A549 treated with GW870086 at 1 μM for 4 hours (cell line): Measurements from ENCODE around the gene SMG6. TPM values are rescaled to one million over a fixed set of nuclear protein-coding genes. Genes with fewer than 3 reads are reported as not detected.

Experiments
- total RNA-seq: library from RNA; stranded (reverse); fragments of 200-300 nt; extraction: Qiagen RNA extraction; gene quantifications from 5 replicates; pipeline ENCODE4 v1.2.3, GENCODE V29; 2022; ENCODE audit warnings: low read depth

Gene SMG6
- total RNA-seq: 20.5 to 23.9 TPM (median 22.2 TPM) in 5 replicates

DNA sequence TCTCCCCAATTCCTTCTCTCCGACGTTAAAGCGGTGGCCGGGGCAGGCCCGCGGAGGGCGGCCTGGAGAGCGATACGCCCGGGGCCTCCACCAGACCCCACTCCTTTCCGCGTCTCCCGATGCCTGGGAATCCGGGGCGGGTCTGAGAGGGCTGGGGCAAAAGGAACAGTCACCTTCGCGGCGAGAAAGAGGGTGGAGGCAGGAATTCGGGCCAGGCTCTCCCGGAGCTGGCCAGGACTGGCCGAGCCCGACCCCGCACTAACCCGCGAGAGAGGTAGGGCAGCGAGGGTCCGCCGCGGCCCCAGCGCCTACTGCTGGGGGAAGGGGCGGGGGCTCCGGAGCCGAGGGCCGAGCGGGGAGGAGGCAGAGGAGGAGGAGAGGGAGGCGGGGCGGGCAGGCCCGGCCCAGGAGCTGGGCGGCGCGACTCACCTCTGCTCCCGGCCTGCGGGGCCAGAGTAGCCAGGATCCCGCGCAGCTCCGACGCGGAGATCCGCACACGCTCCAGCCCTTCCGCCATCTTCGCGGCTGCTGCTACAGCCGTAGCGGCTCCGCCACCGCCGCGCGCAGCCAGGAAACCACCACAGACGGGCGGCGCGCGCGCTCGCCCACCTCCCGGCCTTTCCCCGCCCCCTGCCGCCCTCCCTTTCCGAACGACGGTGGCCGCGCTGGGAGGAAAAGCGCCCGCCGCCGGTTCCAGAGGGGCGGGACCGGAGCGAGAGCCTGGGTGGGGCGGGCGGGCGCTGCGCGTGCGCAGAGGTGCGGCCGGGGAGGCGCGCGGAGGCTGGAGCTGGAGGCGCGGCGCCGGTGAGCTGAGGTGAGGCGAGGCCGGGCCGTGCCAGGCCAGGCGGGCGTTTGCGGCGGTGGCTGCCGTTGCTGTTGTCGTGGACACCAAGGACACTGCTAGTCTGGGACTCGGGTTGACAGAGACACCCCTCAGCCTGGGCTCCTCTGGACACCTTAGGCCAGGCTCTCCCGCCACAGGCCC lies at the start of gene SMG6, which contains the start of gene SRR:
SMG6 (minus strand) TSS at position 582 of the 985 bp plus-strand sequence; CDS start at position 517, 65 bp downstream.
SRR (plus strand) TSS at position 747 of the 985 bp plus-strand sequence. CDS start 11,611 bp downstream, outside the sequence.

DNA sequence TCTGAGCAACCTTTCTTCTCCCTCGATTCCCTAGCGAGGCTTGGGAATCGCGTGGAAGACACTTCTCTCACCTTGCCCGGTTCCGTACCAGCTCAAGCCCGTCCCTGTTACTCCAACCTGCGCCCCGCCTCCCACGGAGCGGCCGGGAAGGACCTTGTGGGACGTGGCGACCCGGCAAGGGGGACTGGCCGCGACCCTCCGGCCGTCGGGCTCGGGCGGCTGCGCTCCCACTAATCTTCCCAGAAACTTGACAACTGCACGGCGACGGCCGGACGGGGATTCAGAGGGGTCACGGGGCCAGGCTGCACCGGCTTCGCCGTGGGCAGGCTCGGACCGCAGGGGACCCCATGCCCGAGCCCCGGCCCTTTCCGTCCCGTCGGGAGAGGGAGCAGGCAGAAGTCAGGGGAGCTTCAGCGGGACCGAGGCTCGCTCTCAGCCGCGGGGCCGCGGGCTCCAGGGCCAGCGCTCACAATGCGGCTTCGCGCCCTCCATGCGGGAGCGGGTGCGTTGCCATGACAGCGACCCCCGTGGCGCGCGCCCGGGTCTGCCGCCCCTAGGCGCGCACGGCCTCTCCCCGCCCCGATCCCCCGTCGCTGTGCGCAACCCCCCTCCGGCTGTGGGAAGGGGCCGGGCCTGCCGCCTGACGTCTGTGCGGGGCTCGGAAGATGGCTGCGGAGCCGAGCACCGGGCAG lies 33.4 kb upstream of the SMG6 start, which contains the start of gene SGSM2:
SGSM2 (plus strand) TSS at position 650 of the 692 bp plus-strand sequence. CDS start 188 bp downstream, outside the sequence.

DNA sequence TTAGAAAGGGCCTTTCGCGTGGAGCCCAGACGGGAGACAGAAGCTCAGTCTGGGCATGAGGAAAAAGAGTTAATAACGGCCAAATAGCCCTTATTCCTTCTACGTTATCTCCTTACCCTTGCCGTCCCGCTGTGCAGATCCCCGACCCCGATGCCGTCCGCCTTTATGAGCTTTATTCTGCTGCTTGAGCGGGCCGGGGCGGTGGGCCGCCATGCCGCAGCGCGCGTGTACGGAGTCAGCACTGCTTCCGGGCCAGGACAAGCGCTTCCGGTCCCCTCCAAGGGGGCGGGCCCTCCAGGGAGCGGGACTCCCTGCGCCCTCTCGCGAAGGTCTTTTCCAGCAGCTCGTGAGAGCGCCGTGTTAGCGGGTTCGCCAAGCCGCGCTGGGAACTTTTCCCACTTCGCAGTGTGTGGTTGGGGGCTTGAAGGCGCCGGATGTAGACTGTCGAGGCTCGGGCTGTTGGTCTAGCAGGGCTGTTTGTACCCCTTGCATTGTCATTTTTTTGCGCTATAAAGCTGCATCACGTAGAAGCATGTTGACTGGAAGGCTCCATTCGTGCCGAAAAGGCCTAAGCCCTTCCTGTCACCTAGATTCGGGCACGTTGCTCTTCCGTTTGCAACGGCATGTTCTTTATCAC lies 32.7 kb upstream of the SMG6 start, which contains the start of gene TSR1:
TSR1 (minus strand) TSS at position 243 of the 637 bp plus-strand sequence; CDS start at position 213, 30 bp downstream.

DNA sequence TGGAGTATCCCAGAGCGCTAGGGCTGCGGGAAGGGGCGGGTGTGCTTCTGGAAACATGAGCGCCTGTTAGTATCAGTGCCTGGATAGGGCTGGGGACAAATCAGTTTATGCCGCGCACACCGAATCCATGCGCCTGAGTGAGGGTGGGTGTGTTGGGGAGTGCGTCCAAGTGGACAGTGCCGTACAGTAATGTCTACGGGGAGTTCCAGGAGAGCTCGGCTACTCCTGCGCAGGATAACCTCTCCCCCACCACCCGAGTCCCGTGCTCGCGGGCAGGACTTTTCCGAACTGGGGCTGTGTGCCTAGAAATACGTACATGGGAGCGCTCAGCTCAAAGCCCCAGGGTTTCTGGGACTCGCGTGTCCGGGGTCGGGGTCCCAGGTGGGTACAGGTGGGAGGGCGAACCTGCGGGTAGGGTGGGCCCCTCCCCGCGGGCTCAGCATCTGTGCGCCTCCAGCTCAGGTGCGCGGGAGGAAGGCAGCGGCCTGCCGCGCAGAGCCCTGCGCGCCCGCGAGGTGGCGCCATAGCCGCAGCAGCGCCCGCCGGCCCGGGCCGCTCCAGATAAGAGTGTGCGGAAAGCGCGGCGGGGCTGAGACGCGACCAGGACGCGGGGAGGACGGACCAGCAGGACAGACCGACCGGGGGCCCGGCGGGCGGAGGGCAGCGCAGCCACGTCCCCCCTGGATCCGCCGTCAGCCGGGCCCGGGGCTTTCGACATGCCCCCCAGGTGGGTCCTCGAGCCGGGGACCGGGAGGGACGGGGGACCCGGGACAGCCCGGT lies 248.9 kb downstream of the SMG6 start, which contains the start of gene HIC1:
HIC1 (plus strand) TSS at position 592 of the 780 bp plus-strand sequence. CDS start 1,588 bp downstream, outside the sequence.

GRCh38 chr17:2041561-2042389 lies 261.8 kb downstream of the SMG6 start, which contains the start of gene OVCA2:
OVCA2 (plus strand) TSS chr17:2042022; CDS start chr17:2042048, 26 bp downstream.

GRCh38 chr17:2029911-2030778 lies 273.4 kb downstream of the SMG6 start, which contains the start of gene DPH1:
DPH1 (plus strand) TSS chr17:2030153; CDS start chr17:2030170, 17 bp downstream.

DNA sequence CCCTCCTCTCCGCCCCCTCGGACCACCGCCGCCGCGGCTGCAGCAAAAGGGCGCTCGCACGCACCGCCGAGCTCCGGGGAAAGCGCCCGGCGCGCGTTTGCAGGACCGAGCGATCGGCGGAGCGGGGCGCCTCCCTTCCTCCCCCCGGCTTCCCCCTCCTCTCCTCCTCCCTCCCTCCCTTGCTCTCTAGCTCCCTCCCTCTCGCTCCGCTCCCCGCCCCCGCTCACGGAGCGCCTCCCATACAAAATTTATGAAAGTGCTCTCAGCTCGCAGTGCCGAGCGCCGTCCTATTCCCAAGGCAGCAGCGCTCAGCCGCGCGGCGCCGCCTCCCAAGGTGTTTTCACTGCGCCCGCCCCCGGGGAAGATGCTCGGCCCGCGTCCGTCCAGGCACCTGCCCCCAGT lies 278.4 kb downstream of the SMG6 start, which contains the start of gene RTN4RL1:
RTN4RL1 (minus strand) TSS at position 115 of the 402 bp plus-strand sequence. CDS start 469 bp downstream, outside the sequence.

Other genes with a start within 250 kb of the SMG6 start
- gene HIC1, start 248.7 kb downstream of the SMG6 start, total RNA-seq: 0.95 to 2.1 TPM (median 1.4 TPM) in 5 replicates
- gene SRR, start 165 bp upstream of the SMG6 start, total RNA-seq: 6.1 to 10.1 TPM (median 7.6 TPM) in 5 replicates
- 56.8 to 70.5 TPM (median 60.3 TPM) in 5 replicates for gene TSR1, start 32.7 kb upstream of the SMG6 start, total RNA-seq
- 30.6 to 43.8 TPM (median 40.6 TPM) in 5 replicates for gene SGSM2, start 33.7 kb upstream of the SMG6 start, total RNA-seq
- gene MNT, start 97.3 kb upstream of the SMG6 start, total RNA-seq: 13.1 to 15.9 TPM (median 15.0 TPM) in 5 replicates
- 26.9 to 35.9 TPM (median 34.2 TPM) in 5 replicates for gene METTL16, start 208.1 kb upstream of the SMG6 start, total RNA-seq